Measurements from ENCODE around the gene H3-3A. TPM values are rescaled to one million over a fixed set of nuclear protein-coding genes. Genes with fewer than 3 reads are reported as not detected.

H3-3A gene
- total RNA-seq, 1 experiment from 2014 or later, result 1,129 TPM

DNA sequence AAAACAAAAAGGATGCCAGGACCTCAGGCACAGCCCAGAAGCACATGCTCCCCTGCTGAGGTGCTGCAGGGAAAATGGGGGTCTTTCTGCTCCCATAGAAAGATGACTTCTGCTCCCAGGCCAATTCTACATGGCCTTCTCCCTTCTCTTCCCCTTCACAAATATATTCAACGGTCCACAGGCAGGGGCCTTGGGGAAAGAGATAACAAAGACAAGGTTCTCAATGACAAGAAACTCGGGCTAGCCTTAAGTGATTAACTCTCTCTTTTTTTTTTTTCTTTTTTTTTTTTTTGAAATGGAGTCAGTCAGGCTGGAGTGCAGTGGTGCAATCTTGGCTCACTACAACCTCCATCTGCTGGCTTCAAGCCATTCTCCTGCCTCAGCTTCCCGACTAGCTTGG is 54.2 kb downstream of the H3-3A start:
- no peak overlapping the region for H3K18ac ChIP-seq (ENCODE audit: insufficient read length, low read depth, low read length)
- WGBS (ENCODE audit: extremely low coverage, insufficient read length, low lambda C conversion rate), result no CpG with 5 or more reads among the region's 3 CpGs
- peaks cover 5% of the 10 kb centered on the region for H3K23me2 ChIP-seq (ENCODE audit: insufficient read length, low read depth, low read length, poor library complexity, severe bottlenecking)
- no peak overlapping the region for H2BK120ac ChIP-seq (ENCODE audit: low read depth, low read length, poor library complexity, severe bottlenecking)
- H3K23ac ChIP-seq (ENCODE audit: insufficient read length, low read depth, low read length), result no peak overlapping the region
- no peaks in the 10 kb centered on the region for H4K20me1 ChIP-seq (ENCODE audit: control insufficient read depth, insufficient read depth, insufficient read length)
- Mint-ChIP-seq H3K4me1 (peaks cover 37 to 45% of the 10 kb centered on the region in 2 experiments), H3K27me3 (ENCODE audit: low read depth) (peaks cover 26% of the 10 kb centered on the region), H3K9me3 (peaks cover 4 to 6% of the 10 kb centered on the region in 2 experiments; a peak in 4 of 5 replicates), H3K4me3 (no peak overlapping the region), H3K36me3 (ENCODE audit: insufficient read depth in 1 of 3, low read depth in 3 of 3) (peaks cover 0 to 4% (median 0%) of the 10 kb centered on the region in 3 experiments; a peak in 3 of 7 replicates), H3K27ac (no peak overlapping the region)
- H3K9me3 ChIP-seq (ENCODE audit: control insufficient read depth, low read depth, low read length), result no peaks in the 10 kb centered on the region
- H3K27me3 ChIP-seq (ENCODE audit: insufficient read depth, low read length), result no peaks in the 10 kb centered on the region; the same call in 1 of the 2 replicates
- H3K27ac ChIP-seq (ENCODE audit: insufficient read length, low read depth, low read length), result no peak overlapping the region
- H2BK12ac ChIP-seq (ENCODE audit: insufficient read length, low read depth, low read length), result no peak overlapping the region
- no peak overlapping the region for H3K9ac ChIP-seq (ENCODE audit: extremely low read depth, insufficient read length, low read length)
- H3K14ac ChIP-seq (ENCODE audit: insufficient read depth, low read length), result no peak overlapping the region; the same call in 1 of the 2 replicates
- H2BK20ac ChIP-seq (ENCODE audit: low read depth, low read length, poor library complexity, severe bottlenecking), result no peak overlapping the region
- peaks cover 11% of the 10 kb centered on the region for H3K4me1 ChIP-seq (ENCODE audit: insufficient read depth, low read length)
- no peak overlapping the region for H4K91ac ChIP-seq (ENCODE audit: insufficient read length, low read depth, low read length)
- H3K79me2 ChIP-seq (ENCODE audit: insufficient read depth, low read length), result no peaks in the 10 kb centered on the region
- no peak overlapping the region for H2AFZ ChIP-seq (ENCODE audit: low read length)
- H2BK15ac ChIP-seq (ENCODE audit: low read depth, low read length), result no peak overlapping the region
- no peak for DNase-seq
- no peak overlapping the region for H3K4ac ChIP-seq (ENCODE audit: low read depth, low read length)
- no peak overlapping the region for H3T11ph ChIP-seq (ENCODE audit: low read length)
- no peaks in the 10 kb centered on the region for H3K79me1 ChIP-seq (ENCODE audit: insufficient read depth, low read depth, low read length, poor library complexity, severe bottlenecking)
- no peak overlapping the region for H3K56ac ChIP-seq (ENCODE audit: insufficient read length, low read depth, low read length)
- H4K8ac ChIP-seq (replicated peaks; ENCODE audit: insufficient read length, low read depth, low read length), result no peak overlapping the region
- no peak overlapping the region for H3K4me2 ChIP-seq (ENCODE audit: insufficient read depth, insufficient read length, low read length)
- H2BK5ac ChIP-seq (ENCODE audit: insufficient read length, low read length), result no peak overlapping the region
- H2AK5ac ChIP-seq (ENCODE audit: insufficient read length, low read length), result no peak overlapping the region
- TF ChIP-seq, protein P1, sequence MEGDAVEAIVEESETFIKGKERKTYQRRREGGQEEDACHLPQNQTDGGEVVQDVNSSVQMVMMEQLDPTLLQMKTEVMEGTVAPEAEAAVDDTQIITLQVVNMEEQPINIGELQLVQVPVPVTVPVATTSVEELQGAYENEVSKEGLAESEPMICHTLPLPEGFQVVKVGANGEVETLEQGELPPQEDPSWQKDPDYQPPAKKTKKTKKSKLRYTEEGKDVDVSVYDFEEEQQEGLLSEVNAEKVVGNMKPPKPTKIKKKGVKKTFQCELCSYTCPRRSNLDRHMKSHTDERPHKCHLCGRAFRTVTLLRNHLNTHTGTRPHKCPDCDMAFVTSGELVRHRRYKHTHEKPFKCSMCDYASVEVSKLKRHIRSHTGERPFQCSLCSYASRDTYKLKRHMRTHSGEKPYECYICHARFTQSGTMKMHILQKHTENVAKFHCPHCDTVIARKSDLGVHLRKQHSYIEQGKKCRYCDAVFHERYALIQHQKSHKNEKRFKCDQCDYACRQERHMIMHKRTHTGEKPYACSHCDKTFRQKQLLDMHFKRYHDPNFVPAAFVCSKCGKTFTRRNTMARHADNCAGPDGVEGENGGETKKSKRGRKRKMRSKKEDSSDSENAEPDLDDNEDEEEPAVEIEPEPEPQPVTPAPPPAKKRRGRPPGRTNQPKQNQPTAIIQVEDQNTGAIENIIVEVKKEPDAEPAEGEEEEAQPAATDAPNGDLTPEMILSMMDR (conservative IDR thresholded peaks at IDR 0.05), result no peak
- H4K5ac ChIP-seq (ENCODE audit: insufficient read length, low read depth, low read length), result no peak overlapping the region
